ENCODE measurements around the gene PDRG1.

PDRG1 gene

DNA sequence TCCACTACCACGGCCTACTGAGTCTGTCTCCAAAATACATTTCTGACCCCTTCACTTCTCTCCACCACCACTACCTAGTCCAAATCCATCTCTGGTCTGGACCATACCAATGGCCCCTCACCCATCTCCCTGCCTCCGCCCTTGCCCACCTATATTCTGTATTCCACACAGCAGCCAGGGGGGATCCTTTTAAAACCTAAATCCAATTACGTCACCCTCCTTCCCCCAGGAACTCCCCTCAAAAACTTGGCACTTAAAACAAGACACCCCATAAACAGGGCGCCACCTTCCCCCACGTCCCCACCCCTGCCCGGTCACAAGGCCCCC, 680 bp downstream of the PDRG1 start:
- DNase-seq (ENCODE audit: insufficient read length, low spot score) (no peak), FAIRE-seq (no peak)
- TF ChIP-seq, protein P1, sequence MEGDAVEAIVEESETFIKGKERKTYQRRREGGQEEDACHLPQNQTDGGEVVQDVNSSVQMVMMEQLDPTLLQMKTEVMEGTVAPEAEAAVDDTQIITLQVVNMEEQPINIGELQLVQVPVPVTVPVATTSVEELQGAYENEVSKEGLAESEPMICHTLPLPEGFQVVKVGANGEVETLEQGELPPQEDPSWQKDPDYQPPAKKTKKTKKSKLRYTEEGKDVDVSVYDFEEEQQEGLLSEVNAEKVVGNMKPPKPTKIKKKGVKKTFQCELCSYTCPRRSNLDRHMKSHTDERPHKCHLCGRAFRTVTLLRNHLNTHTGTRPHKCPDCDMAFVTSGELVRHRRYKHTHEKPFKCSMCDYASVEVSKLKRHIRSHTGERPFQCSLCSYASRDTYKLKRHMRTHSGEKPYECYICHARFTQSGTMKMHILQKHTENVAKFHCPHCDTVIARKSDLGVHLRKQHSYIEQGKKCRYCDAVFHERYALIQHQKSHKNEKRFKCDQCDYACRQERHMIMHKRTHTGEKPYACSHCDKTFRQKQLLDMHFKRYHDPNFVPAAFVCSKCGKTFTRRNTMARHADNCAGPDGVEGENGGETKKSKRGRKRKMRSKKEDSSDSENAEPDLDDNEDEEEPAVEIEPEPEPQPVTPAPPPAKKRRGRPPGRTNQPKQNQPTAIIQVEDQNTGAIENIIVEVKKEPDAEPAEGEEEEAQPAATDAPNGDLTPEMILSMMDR (IDR thresholded peaks at IDR 0.05; ENCODE audit: insufficient read depth, missing control alignments) = no peak

DNA sequence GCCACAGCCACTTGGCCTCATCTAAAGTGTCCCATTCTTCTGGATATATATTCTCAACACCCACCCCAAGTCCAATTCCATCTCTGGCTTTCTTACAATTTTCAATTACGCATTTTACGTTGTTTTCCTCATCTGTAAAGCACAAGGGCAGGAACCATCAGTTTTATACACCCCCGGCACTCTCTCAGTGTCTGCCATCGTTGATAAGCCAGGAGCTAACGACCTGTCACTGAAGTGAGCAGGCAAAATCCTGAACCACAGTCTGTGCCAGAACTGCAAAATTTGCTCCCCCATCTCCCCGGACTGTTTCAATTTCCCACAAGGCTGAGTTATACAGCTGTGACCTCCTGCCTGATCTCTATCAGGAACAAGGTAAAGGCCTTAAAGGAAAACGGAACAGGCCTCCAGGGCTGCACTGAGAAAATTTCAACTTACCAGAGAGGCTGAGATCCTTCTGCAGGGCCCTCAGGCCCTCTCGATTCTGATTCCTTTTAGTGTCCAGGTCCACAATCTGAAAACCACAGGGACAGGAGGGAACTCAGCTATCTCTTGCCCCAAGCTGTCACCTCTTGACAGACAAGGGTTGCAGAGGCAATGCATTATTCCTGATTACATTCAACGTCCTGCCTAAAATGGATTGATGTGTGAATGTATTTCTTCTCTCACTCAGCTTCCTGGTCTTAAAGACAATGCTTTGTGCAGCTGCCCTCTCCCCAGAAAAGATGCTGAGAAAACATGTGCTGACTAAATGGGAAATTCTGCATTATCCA, 1.8 kb downstream of the PDRG1 start:
- DNase-seq (ENCODE audit: insufficient read length, low spot score) (no peak), FAIRE-seq (no peak)
- TF ChIP-seq, protein P1 (IDR thresholded peaks at IDR 0.05; ENCODE audit: insufficient read depth, missing control alignments) = no peak

DNA sequence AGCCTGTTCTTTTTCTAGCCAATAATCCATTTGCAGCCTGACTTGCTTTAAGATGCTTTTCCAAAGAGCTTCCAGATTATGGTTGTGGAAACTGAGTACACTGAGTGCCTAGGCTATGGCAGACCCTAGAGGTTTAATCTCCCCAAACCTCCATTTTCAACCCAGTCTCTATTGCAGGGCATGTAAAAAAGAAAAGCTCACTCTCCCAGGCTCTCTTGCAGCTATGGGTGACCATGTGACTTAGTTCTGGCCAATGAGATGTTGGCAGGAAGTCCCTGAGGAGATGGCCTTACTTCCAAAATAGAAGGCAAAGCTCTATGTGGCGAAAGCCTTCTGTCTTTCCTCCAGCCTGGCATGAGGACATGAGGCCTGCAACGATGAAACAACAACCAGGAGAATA, 3.8 kb downstream of the PDRG1 start:
- FAIRE-seq (no peak), DNase-seq (ENCODE audit: insufficient read length, low spot score) (no peak)
- TF ChIP-seq, protein P1 (IDR thresholded peaks at IDR 0.05; ENCODE audit: insufficient read depth, missing control alignments) = no peak

DNA sequence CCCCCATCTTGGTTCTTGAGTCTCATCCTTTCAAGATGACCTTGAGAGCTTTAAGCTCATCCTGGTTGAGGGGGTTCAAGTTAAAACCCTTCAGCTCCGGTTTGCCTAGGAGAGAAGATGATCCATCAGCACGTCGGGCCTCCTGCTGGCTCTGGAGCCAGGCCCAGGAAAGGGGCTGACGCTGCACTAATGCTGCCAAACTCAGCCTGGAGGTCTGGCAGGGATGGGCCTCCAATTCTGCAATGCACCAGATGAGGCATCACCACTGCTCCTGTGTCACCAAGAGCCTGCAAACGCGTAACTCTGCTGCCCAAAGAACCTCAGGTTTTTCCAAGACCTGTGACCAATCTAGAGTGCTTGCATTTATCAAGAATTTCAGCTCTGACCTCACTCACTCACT, 6.1 kb downstream of the PDRG1 start:
- TF ChIP-seq, protein P1 (IDR thresholded peaks at IDR 0.05; ENCODE audit: insufficient read depth, missing control alignments) = no peak
- DNase-seq (ENCODE audit: insufficient read length, low spot score) = no peak
- no peak for FAIRE-seq

DNA sequence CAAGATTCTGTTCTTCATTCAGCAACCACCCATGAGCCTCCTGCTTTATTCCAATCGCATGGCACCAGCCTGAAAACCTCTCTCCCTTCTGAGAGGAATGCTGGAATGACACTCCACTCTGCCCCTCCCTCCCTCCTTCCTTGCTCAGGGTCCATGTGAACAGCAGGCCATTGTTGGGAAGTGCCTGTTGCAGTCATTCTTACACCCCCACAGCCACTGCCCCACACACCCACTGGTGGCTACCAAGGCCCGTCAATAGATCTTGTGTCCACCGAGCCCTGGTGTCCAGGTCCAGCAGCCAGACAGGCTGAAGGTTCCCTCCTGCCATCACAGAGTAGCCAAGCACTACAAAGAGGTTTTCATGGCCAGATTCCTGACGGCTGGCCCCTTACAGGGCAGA, 6.5 kb downstream of the PDRG1 start:
- no peak for FAIRE-seq
- DNase-seq (ENCODE audit: insufficient read length, low spot score) = no peak
- TF ChIP-seq, protein P1 (IDR thresholded peaks at IDR 0.05; ENCODE audit: insufficient read depth, missing control alignments) = no peak

DNA sequence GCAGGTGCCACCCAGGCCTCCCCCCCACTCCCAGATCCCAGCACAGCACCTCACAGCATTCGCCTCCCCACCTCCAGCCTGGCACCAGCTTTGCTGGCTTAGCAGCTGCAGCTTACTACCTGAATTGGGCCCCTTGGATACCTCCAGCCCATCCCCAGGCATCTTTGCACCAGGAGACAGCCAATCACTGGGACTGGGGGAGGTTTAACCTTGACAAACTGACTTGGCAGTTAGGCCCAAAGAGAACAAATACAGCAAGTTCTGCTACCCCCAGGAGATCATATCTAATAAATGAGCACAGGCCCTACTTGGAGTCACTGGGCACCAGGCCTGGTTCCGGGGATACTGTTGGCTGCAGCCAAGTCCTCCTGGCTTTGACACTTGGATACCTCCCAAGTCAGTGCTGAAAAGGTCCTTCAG, 8.8 kb downstream of the PDRG1 start:
- FAIRE-seq (no peak), DNase-seq (ENCODE audit: insufficient read length, low spot score) (no peak)
- TF ChIP-seq, protein P1 (IDR thresholded peaks at IDR 0.05; ENCODE audit: insufficient read depth, missing control alignments) = no peak

DNA sequence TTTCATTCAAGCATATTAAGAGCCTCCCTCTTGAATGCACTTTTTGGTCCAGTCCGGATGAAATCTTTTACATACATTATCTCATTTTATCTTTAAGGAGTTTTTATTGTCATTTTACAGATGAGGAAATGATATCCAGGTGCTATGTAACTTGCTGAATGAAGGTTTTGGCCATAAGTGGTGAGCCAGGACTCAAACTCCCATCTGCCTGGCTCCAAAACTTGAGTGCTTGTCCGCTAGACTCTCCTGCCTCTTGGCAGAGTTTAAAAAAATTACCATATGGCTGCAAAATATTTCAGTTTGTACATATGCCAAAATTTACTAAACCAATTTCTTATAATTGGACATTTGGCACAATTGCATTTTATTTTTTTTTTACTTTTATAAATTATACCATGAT, 12.2 kb downstream of the PDRG1 start:
- FAIRE-seq = no peak
- no peak for DNase-seq (ENCODE audit: insufficient read length, low spot score)
- TF ChIP-seq, protein P1 (IDR thresholded peaks at IDR 0.05; ENCODE audit: insufficient read depth, missing control alignments) = no peak

All from D721Med (cell line).